SK-N-MC (cell line): Measurements from ENCODE around the gene PRSS56.

Experiments
- EZH2 ChIP-seq: fragments of 200-600 bp; sonication (generic); IDR thresholded peaks from one replicate; pipeline ENCODE4 v1.6.1; 2017; ENCODE audit warnings: antibody characterized with exemption
- FOXP2 ChIP-seq: optimal IDR thresholded peaks from 2 replicates; pipeline ENCODE3; 2011; ENCODE audit warnings: mild to moderate bottlenecking, moderate library complexity; ENCODE audit not compliant: insufficient read depth; ENCODE audit errors: extremely low read length, control extremely low read depth

DNA sequence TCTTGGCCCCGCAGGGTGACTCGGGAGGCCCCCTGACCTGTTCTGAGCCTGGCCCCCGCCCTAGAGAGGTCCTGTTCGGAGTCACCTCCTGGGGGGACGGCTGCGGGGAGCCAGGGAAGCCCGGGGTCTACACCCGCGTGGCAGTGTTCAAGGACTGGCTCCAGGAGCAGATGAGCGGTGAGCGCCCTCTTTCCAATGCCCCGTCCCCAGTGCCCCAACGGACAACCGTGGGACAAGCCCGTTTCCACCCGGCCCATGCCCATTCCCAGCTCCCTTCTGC is 3.2 kb downstream of the PRSS56 start:
- TF ChIP-seq EZH2 (peak; percentile 52), FOXP2 (no peak)
